Activated CD8-positive, alpha-beta memory T cell treated with anti-CD3 and anti-CD28 coated beads, Interleukin-2, amount 50 U/mL, for 1 hour (primary cell): ENCODE data around the gene PXDN.
"Not testable (repeated sequence)": the region's sequence is repeated elsewhere in the genome, so short reads cannot be mapped to it uniquely, and the experiment has no call there.

Experiments used
- DNase-seq: peaks from one replicate; pipeline ENCODE4 v3.0.0-alpha.2; 2020; ENCODE audit errors: extremely low read depth

The PXDN gene, protein sequence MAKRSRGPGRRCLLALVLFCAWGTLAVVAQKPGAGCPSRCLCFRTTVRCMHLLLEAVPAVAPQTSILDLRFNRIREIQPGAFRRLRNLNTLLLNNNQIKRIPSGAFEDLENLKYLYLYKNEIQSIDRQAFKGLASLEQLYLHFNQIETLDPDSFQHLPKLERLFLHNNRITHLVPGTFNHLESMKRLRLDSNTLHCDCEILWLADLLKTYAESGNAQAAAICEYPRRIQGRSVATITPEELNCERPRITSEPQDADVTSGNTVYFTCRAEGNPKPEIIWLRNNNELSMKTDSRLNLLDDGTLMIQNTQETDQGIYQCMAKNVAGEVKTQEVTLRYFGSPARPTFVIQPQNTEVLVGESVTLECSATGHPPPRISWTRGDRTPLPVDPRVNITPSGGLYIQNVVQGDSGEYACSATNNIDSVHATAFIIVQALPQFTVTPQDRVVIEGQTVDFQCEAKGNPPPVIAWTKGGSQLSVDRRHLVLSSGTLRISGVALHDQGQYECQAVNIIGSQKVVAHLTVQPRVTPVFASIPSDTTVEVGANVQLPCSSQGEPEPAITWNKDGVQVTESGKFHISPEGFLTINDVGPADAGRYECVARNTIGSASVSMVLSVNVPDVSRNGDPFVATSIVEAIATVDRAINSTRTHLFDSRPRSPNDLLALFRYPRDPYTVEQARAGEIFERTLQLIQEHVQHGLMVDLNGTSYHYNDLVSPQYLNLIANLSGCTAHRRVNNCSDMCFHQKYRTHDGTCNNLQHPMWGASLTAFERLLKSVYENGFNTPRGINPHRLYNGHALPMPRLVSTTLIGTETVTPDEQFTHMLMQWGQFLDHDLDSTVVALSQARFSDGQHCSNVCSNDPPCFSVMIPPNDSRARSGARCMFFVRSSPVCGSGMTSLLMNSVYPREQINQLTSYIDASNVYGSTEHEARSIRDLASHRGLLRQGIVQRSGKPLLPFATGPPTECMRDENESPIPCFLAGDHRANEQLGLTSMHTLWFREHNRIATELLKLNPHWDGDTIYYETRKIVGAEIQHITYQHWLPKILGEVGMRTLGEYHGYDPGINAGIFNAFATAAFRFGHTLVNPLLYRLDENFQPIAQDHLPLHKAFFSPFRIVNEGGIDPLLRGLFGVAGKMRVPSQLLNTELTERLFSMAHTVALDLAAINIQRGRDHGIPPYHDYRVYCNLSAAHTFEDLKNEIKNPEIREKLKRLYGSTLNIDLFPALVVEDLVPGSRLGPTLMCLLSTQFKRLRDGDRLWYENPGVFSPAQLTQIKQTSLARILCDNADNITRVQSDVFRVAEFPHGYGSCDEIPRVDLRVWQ (N-terminal part only)

DNA sequence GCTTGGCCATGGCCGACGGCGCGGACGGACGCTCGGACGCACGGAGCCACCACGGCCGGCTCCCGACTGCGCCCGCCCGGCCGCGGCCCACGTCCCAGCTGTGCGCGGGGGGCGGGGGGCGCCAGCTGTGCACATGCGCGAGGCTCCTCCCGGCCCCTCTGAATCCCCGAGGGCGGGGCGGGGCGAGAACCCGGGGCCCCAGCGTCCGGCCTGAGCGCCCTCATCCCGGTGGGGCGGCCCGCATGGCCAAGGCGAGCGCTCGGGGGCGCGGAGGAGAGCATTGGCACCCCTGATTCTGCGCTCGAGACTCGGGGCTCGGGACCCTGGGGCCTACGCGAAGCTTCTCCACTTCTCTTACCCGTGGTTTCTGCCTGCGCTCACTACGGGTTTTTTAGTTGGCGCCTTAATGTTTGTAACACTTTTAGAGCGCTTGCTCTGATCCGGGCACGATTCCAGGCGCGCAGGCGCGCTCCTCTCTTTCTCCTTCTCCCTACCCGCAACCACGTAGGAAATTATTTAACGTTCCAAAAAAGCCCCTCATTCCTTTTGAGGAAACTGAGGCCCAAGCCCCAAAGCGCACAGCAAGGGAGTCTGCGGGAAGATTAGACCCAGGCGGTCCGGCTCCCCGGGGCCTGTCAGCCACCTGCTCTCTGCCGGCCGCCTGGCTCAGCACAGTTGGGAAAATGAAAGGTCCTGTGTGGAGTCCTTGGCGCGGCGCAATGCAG is at the start of gene PXDN:
PXDN (minus strand) TSS at position 70 of the 725 bp plus-strand sequence; CDS start at position 10, 60 bp downstream.
- DNase-seq, result no peak

DNA sequence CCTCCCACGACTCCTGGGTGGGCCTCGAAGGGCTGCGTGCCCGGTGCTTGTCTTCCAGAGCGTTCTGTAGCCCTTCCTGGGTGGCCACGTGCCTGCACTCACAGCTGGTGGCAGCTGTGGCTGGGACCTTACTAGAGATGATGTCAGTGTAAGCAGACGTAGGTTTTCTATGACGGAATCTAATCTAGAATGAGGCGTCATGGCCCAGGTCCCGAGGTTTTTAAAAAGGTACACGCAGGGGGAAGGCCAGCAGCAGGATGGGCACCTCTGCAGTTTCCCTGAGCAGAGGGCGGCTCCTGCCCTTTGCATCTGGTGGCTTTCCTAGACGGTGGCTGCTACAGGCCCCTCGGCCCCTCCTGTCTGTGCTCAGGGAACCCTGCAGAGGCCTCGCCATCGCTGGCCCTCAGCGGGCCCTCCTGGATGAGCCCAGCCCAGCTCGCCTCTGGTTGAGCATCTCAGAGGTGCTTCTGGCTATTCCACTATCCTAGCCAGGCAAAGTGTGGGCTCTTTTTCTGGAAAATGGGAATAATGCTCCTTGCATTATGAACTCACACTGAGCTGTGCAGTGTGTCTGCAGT is 49.6 kb upstream of the PXDN start:
- no peak for DNase-seq

DNA sequence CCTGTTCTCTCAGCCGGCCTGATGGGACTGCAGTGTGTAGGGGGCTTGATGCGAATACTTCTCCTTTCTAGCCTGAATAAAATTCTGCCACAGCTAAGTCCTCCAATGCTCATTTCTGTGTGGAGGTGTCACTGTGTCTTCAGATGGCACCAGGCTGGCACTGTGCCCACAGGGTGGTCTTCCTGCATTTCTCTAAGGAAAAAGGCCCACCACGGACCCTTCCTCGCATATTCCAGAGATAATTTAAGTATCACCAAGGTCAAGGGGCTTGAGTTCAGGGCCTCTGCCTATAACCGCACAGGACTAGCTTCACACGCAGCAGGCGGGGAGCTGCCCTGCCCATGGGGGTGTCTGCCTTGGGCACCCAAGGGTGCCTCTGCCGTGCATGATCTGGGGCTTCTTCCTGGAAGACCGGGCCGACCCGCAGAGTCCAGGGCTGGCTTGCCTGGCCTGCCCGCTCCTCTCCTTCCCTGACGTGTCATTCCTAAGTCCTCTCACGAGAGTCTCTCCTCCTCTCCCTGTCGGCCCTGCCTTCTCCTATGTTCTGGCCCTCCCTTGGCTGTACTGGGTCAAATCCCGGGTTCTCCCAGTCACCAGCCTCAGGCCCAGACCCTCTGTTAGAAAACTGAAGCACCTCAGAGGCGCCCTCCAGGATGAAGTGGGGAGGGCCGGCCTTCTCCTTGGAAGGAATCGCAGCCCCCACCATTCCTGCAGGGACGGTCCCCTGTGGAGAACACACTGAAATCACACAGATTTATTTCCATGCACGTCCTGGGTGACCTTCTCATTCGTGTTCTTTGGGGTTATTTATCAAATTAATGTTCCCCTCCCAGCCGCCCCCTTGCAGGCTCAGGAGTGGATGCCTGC is 48.9 kb upstream of the PXDN start:
- DNase-seq, result no peak

DNA sequence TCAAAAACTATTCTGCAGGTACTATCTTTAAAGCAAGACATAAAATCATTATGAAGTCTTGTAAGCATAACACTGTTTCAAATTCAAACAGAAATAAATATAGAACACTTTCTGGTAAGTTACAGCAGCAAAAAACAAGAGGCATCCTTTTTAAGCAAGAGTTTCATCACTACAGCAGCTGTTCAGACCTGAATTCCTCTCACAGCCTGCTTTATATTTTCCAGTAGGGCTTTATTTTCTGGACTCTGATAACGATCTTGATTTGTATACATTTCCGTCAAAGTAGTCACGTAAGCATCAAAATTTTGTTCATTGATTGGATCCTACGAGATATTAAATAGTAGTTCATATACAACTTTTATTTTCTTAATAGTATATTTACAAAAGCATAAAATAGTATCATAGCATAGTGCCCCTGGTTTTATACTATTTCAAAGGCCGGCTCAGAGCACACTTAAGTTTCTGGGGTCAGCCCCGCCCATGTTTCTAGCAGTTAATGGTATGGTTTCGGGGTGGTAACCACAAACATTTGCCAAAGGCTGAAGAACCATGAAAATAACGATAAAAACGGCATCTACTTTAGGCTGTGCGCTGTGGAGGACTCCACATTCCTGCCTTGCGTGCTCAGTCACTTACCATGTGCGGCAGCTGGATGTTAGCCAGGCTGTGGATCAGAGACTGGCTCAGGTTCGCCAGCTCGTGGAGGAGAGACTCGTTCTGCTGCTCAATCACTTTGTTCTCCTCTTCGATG is 47.5 kb upstream of the PXDN start:
- DNase-seq, result no peak

DNA sequence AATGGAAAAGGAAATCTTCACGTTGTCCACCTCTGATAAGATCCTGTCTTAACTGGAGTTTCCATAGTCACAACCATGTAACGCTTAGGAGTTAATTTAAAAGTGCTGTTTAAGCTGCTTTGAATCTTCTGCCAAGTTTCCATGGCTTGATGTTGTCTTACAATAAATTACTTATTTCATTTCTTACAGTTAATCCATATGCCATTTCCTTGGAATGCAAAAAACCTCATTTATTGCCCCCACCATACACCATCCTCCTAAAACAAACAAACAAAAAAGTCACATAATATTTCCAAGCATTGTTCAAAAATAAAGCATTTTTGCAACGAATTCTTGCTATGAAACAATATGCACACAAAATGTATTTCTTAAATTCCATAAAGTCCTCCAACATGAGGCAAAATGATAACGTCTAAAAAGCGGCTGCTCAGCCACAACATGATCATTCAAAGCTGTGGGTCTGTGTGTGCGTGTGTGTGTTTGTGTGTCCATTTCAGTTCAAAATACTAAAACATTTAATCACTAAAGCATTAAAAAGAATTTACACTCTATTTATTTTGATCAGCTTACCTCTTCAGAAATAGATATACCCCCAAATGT is 46.8 kb upstream of the PXDN start:
- no peak for DNase-seq

DNA sequence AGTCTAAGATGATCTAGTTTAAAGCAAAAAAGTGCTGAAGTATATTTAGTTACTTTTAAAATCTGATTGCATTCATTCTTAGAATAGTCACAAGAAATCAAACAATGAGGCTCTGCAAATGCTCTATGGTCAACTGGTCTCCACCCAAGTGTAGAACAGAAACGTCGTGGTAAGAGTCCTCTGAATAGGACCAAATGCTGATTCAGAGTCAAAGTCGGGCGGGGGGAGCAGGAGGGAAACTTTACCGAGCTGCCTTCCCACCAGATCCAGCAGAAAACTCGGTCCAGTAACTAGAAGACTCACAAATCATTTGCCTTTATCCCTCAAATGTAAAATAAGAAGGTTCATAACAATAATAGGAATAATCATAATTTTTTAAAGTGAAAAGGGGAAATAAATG is 46.2 kb upstream of the PXDN start:
- no peak for DNase-seq

DNA sequence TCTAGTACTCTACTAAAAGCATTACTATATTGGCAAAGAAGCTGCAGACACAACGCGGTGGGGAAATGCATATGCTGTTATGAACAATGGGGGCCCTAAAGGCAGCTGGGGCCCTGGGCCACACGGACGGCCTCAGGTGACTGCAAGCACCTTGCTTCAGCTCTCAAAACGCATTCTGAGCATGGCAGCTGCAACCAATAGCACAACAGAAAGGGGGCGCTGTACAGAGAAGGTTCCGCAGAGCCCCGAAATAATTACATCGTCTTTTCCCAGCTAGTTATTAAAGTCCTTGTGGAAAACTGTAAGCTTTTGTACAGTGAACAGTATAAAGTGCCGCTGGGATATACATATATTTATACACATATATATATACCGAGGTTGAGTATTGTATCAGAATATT is 45.3 kb upstream of the PXDN start:
- no peak for DNase-seq

DNA sequence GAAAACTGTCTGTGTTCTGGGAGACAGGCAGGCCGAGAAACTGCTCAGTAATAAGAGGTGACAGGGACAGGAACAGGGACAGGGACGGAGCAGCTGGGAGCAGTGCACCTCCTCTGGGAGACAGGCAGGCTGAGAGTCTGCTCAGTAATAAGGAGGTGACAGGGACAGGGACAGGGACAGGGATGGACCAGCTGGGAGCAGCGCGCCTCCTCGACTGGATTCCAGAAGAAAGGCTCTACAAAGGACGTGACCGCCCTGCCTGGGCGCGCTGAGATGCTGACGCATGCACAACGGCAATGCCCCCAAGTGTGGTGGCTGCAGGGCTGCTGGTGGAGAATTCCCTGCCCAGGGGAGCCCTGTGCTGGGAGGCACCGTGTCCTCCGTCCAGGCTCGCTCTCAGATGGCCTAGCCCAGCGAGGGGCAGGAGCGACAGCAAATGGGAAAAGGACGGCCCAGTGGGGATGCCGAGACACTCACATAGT is 44.2 kb upstream of the PXDN start:
- no peak for DNase-seq

DNA sequence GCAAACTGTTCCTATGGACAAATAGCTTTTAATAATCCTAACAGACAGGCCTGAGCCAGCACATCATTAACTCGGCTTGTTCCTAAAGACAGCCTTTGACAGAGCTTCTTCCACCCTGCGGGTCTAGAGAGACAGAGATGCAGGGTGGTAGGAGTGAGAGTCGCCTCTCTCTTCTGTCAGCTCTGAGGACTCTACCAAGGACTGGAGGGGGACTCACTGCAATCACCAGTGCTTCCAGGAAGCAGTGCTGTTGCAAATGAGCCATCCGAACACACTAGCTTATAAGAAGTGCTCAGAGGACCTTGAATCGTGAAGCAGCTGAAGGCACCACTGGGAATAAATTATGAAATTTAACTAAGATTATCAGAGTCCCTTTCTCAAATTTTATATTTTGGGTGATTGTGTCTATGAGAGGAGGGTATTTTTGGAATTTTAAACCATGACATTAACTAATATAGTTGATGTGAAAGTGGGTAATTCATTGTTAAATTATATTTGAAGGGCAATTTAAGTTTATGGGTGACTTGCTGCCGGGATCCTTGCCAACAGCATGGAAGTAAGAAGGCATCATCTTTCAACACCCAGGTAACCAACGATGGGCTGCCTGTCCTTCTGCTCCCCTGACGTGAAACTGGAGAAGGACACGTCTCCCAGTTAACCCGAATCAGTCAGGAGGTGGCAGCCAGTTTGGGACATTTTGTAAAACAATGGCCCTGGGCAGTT is 43.6 kb upstream of the PXDN start:
- no peak for DNase-seq

DNA sequence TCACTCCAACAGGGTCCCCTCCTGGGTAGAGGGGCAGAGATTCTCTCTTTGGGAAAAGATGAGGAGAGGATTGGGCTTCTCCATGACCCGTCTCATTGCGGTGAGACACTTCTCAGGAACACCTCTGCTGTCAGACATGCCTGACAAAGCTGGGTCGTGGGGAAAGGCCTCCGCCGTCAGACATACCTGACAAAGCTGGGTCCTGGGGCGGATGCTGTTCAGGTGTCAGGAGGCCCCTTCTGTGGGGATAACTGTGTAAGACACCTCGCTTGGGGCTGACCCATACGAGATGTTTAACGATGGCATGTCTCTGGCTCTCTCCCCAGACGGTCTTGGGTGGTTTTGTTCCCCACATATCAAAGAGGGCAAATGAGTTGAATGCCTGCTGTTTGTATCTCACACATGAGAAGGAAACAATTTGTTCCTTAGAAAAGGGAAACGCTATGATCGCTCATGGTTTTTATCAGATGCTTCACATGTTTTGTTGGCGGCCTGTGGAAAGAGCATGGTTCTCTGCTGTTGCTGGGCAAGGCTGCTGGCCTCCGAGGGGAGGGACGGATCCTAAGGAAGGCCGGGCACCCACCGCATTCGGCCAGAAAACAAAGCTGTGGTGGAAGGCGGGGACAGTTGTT is 40.8 kb upstream of the PXDN start:
- no peak for DNase-seq

DNA sequence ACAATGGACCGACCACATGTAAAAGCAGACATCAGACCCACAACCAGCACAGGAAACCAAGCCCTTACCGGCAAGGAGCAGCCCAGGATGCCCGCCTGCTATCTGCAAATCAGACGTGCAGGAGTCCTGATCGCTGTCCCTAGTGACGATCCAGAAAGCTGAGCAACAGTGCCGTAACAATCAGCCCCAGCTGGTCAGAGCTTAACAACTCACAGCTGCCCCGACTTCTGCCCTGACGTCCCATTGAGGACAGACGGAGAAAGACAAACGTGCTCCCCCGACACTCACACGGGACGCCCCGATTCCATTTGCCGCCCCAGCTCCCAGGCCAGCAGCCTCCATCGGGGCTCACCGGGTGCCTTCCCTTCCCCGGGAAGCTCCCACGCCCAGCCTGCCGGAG is 39.8 kb upstream of the PXDN start:
- DNase-seq, result no peak

DNA sequence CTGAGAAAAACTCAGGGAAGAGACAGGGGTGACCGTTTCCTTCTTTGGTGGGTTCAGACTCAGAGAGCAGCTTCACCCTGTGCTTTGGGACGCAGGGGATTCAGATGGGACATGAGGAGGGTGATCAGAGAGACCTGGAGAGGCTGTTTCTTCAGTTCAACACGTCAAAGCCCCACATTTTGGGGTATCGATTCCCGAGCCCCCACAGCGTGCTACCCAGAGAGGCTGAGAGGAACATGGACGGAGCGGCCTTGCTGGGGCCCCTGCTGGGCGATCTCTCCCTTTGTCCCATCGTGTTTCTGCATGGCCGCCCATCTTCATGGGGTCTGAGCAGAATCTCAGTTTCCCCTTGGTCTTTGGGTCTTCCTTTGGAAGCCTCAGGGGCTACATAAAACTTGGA is 38.2 kb upstream of the PXDN start:
- DNase-seq, result no peak

DNA sequence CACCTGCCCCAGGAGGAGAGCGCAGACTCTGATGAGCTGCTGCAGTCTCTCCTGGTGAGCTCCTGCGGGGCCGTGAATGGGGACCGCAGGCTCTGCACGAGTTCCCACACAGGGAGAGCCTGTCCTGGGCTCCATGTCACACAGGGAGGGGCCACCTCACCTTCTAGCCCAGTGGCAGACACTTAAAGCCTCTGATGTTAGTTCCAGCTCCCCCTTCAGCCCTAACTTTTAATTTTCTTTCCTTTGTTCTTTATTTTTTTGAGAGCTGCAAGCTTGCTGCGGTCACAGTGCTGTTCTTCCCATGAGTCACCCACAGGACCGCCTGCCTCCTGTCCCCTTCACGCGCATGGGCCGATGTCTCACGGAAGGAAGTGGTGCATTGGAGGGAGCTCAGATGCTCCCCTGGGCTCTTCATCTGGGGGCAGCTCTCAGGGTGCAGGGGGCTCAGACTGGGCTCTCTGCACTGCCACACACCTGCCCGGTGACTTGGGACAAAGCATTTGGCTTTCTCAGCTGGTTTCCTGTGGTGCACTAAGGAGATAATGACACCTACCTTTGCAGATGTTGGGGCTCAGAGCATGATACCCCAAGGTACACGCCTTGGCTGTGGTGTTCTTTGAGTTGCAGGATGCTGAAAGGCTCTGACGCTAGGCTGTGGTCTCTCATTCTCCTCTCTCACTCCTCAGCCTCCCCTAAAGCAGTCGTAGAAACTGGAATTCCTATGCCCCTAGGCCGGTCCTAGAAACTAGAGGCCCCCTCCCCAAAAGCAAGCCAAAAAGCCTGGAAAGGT is 37.2 kb upstream of the PXDN start:
- DNase-seq, result peak; percentile 39

DNA sequence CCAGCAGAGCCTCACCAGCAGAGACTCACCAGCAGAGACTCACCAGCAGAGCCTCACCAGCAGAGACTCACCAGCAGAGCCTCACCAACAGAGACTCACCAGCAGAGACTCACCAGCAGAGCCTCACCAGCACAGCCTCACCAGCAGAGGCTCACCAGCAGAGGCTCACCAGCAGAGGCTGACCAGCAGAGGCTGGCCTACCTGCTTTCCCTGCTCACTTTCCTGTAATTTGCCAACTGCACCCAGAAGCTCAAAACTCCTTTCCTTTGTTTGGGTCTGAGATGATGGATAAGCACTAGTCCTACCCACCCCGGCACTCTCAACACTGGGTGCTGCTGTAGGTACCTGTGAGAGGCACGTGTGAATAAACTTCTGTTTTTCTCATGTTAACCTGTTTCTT is 36.4 kb upstream of the PXDN start:
- DNase-seq, result no peak

DNA sequence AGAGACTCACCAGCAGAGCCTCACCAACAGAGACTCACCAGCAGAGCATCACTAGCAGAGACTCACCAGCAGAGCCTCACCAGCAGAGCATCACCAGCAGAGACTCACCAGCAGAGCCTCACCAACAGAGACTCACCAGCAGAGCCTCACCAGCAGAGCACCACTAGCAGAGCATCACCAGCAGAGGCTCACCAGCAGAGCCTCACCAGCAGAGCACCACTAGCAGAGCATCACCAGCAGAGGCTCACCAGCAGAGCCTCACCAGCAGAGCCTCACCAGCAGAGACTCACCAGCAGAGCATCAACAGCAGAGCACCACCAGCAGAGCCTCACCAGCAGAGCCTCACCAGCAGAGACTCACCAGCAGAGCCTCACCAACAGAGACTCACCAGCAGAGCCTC is 35.7 kb upstream of the PXDN start:
- DNase-seq, result not testable (repeated sequence)

DNA sequence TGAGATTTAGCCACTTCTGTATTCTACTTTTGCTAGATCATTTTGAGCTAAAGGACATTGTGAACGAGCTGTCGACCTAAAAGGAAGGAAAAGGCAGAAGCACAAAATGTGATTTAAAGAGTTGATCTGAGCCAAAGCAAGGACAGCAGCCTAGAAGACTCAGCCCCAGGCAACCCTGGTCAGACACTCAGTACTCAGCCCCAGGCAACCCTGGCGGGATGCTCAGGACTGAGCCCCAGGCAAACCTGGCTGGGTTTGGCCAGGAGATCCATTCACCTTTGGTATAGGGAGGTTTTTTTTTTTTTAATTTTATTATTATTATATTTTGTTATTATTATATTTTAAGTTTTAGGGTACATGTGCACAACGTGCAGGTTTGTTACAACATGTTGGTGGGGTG is 34.3 kb upstream of the PXDN start:
- no peak for DNase-seq

DNA sequence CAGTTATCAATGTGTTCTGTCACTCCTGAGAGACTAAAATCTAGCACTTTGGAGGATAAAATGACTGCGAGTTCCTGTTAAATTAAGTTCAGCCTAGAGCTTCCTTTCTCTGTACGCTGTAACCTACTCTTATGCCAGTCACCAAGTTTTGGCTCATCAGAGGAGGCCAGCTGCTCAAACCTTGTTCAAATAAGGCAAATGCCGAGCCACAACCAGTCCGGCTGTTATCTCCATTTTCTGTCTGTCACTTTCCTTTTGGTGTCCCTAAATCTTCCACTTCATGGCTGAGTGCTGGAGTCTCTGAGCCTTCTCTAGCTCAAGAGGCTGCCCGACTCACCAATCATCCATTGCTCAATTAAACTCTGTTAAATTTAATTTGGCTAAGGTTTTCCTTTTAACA is 33.5 kb upstream of the PXDN start:
- no peak for DNase-seq
